ENCODE results near the gene CLN3.

CLN3 gene

DNA sequence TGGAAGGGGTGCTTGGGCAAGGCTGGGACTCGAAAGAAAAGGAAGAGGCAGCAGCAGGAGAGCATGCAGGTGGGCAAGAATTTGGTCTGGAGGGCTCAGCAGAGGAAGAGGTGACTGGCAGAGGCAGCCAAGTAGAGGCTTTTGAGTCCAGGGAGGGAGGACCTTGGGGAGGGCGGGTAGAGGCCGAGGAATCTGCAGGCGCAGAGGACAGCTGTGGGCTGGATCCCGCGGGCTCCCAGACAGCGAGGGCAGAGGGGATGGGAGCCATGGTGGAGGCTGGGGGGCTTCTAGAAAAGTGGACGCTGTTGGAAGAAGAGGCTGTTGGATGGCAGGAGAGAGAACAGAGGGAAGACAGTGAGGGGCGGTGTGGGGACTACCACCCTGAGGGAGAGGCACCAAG lies 5.5 kb upstream of the CLN3 start:
- no peak overlapping the region for H3K27ac ChIP-seq
- DNase-seq (ENCODE audit: low spot score) = no peak
- TF ChIP-seq, protein P1, sequence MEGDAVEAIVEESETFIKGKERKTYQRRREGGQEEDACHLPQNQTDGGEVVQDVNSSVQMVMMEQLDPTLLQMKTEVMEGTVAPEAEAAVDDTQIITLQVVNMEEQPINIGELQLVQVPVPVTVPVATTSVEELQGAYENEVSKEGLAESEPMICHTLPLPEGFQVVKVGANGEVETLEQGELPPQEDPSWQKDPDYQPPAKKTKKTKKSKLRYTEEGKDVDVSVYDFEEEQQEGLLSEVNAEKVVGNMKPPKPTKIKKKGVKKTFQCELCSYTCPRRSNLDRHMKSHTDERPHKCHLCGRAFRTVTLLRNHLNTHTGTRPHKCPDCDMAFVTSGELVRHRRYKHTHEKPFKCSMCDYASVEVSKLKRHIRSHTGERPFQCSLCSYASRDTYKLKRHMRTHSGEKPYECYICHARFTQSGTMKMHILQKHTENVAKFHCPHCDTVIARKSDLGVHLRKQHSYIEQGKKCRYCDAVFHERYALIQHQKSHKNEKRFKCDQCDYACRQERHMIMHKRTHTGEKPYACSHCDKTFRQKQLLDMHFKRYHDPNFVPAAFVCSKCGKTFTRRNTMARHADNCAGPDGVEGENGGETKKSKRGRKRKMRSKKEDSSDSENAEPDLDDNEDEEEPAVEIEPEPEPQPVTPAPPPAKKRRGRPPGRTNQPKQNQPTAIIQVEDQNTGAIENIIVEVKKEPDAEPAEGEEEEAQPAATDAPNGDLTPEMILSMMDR (IDR thresholded peaks at IDR 0.05) = no peak
- H3K4me3 ChIP-seq = no peak overlapping the region

DNA sequence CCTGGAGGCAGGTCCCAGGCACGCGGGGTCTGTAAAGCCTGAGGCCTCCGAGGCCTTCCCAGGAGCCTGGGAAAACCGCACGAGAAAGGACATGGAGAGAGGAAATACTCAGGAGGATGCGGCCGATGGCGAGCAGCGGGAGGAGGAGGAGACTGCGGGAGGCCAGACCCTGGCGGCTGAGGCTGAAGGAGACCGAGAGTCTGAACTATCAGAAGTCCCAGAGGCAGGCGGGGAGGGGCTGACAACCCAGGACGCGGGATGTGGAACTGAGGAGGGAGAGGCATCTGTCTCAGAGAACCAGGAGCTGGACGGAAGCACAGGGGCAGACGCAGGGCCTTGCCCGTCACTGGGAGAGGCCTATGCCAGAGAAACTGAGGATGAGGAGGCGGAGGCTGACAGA lies 5.0 kb upstream of the CLN3 start:
- TF ChIP-seq, protein P1 (IDR thresholded peaks at IDR 0.05) = no peak
- Histone ChIP-seq H3K27ac (no peak overlapping the region), H3K4me3 (no peak overlapping the region)
- DNase-seq (ENCODE audit: low spot score) = no peak

- Histone ChIP-seq H3K4me3 (no peak overlapping the region), H3K27ac (no peak overlapping the region)
- no peak for DNase-seq (ENCODE audit: low spot score)
- TF ChIP-seq, protein P1 (IDR thresholded peaks at IDR 0.05) = no peak
These were observed 4.2 kb upstream of the CLN3 start for GRCh38 chr16:28495795-28496749.

- Histone ChIP-seq H3K27ac (peak overlapping the region in 1 of 2 donors; percentile 77), H3K4me3 (peak overlapping the region; percentile 30)
- TF ChIP-seq, protein P1 (IDR thresholded peaks at IDR 0.05) = no peak
- DNase-seq (ENCODE audit: low spot score) = no peak
These were observed 3.4 kb upstream of the CLN3 start for GRCh38 chr16:28495098-28495793.

DNA sequence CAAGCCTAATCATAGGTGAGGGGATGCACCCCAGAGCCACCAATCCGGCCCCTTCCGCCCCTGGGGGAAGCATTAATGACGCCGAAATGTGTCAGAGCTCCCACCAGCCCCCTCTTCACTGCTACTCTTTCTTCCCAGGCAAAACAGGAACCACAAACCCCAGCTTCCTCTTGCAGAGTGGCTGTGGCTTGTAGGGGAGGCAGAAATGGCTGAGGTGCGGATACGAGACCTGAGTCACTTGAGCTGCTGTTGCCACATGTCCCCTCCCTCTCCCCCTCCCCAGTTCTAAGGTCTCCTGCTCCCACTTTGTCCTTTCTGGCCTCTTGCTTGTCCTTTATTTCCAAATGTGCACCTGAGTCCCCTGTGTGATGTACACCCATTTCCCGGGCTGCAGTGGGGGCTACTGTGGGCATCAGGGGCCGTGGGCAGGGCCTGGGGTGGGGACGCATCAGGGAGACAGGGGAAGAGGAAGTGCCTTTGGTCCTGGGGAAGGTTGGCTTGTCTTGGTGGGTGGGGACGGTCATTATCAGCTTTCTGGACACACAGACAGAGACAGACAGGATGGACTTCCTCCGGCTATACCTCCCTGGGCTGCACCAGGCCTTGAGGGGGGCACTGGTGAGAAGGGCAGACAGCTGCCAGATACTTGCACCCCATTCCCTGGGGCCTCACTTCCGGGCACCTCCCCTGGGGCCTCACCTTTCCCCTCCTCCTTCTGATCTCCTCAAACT lies 2.4 kb upstream of the CLN3 start, which contains the start of gene APOBR:
APOBR (plus strand) TSS at position 523 of the 731 bp plus-strand sequence; CDS start at position 562, 39 bp downstream.
- peak within 1 kb of the TSS; percentile 51 for H3K4me3 ChIP-seq
- DNase-seq (ENCODE audit: low spot score) = no peak
- H3K27ac ChIP-seq = peak within 1 kb of the TSS in 1 of 2 donors; percentile 77
- TF ChIP-seq, protein P1 (IDR thresholded peaks at IDR 0.05) = no peak

- TF ChIP-seq, protein P1 (IDR thresholded peaks at IDR 0.05) = no peak
- Histone ChIP-seq H3K27ac (peak overlapping the region; percentile 89 to 98), H3K4me3 (peak overlapping the region; percentile 94)
- no peak for DNase-seq (ENCODE audit: low spot score)
These were observed 637 bp upstream of the CLN3 start for GRCh38 chr16:28492511-28492910.
